HEK293T (cell line): ENCODE data around the gene ZIC1.

ENCODE experiments used
- BHLHE40 ChIP-seq: fragments of 450-650 bp; IDR thresholded peaks from 2 replicates; pipeline ENCODE4 v1.6.1; 2016; ENCODE audit warnings: mild to moderate bottlenecking, moderate library complexity, borderline replicate concordance
- FOXK2 ChIP-seq: fragments of 450-650 bp; IDR thresholded peaks from 2 replicates; pipeline ENCODE4 v1.6.1; 2016; ENCODE audit warnings: mild to moderate bottlenecking
- FOXM1 ChIP-seq: fragments of 450-650 bp; IDR thresholded peaks from 2 replicates; pipeline ENCODE4 v1.6.1; 2017; ENCODE audit warnings: mild to moderate bottlenecking, borderline replicate concordance
- NFRKB ChIP-seq: fragments of 450-650 bp; IDR thresholded peaks from 2 replicates; pipeline ENCODE4 v1.6.1; 2016; ENCODE audit warnings: mild to moderate bottlenecking, moderate library complexity
- SUZ12 ChIP-seq: fragments of 450-650 bp; IDR thresholded peaks from 2 replicates; pipeline ENCODE4 v1.6.1; 2016; ENCODE audit warnings: mild to moderate bottlenecking
- ZNF384 ChIP-seq: fragments of 450-650 bp; IDR thresholded peaks from 2 replicates; pipeline ENCODE4 v1.6.1; 2016

DNA sequence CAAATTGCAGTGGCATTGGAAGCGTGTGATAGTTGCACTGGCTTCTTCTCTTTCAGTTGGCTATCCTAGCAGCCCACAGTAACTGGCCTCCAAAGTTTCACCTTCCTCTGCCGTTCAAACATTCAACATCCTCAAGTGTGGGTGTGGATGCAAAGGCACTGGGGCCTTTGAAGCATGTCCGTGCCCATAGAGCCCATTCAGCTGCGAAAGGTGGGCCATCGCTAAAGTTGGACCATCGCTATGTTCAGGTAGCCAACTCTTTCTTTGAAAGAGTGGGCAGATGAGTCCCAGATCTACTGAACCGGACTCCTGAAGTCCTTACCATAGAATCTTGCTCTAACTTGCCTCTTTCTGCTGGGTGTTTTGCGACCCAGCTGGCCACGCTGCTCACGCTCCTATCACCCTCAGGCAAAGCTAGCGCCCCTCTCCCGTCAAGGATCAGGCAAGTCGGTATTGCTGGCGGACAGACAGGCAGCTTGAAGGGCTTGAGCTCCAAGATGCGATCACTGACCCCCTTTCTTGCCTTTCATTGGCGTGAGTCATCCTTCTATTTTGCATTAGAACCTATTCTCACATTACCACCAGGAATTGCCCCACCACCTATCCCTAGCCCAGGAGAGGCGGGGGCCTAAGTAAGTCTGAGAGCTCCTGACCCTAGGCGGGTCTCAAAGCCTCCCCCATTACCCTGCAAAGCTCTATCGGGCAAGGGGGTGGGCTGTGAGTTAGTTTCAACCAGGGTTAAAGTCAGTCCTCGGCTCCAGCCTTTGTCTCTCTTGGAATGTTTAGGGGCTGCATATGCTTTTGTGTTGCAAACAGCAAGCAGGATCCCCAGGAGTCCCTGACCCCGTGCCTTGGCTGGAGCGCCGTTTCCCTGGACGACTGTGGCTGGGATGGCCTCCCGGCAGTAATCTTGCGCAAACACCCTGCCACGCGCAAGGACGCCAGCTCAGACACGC is 31.5 kb upstream of the ZIC1 start:
- TF ChIP-seq FOXM1 (no peak), ZNF384 (no peak), FOXK2 (no peak), NFRKB (no peak), BHLHE40 (no peak), SUZ12 (no peak)
